Caco-2 (cell line): ENCODE data around the gene AAMP. TPM values are rescaled to one million over a fixed set of nuclear protein-coding genes. Genes with fewer than 3 reads are reported as not detected.

Experiments used
- BruUV-seq: library from RNA; stranded (reverse); fragments of 400-500 nt; replicated peaks from 2 replicates; lab custom pipeline; 2021; lab: Mats Ljungman, UMichigan
- CTCF ChIA-PET: fragments of 300-600 bp; sonication (Branson Sonifier 250); formaldehyde crosslinking; loops from one replicate; lab custom pipeline; 2022; ENCODE audit warnings: antibody characterized with exemption; lab: Charles Lee
- POLR2A ChIA-PET: fragments of 300-600 bp; sonication (Branson Sonifier 250); formaldehyde crosslinking; loops from one replicate; lab custom pipeline; 2022; ENCODE audit warnings: antibody characterized with exemption; lab: Charles Lee
- DNase-seq, 2 experiments: peaks; one replicate each; pipeline versions ENCODE4 v3.0.0 to v3.0.0-alpha.2; 2020 to 2022
- H3K27me3 ChIP-seq: replicated peaks from 2 replicates; pipeline ENCODE4 v1.6.0; 2011; ENCODE audit warnings: low read length; ENCODE audit not compliant: control insufficient read depth, insufficient read depth
- H3K36me3 ChIP-seq: 2 replicates; pipeline ENCODE4 v1.5.1; 2011; ENCODE audit warnings: low read length; ENCODE audit not compliant: control insufficient read depth, insufficient read depth
- H3K4me1 ChIP-seq: fragments of 250-450 bp; sonication (Bioruptor Pico); 2 replicates; pipeline ENCODE4 v1.5.1; 2020; ENCODE audit warnings: mild to moderate bottlenecking
- H3K4me3 ChIP-seq: 2 replicates; pipeline ENCODE4 v1.5.1; 2011; ENCODE audit warnings: low read depth, mild to moderate bottlenecking, control low read depth, low read length
- H3K9me3 ChIP-seq: fragments of 250-450 bp; sonication (Bioruptor Pico); 2 replicates; pipeline ENCODE4 v1.5.1; 2020; ENCODE audit warnings: mild to moderate bottlenecking, moderate library complexity
- H3K27ac Mint-ChIP-seq: one replicate; pipeline ENCODE4 v1.8.0; 2022; ENCODE audit warnings: mixed read lengths; ENCODE audit not compliant: unreplicated experiment
- H3K27me3 Mint-ChIP-seq: one replicate; pipeline ENCODE4 v1.8.0; 2022; ENCODE audit warnings: mixed read lengths; ENCODE audit not compliant: insufficient read depth, unreplicated experiment
- H3K36me3 Mint-ChIP-seq: one replicate; pipeline ENCODE4 v1.8.0; 2022; ENCODE audit warnings: mild to moderate bottlenecking, mixed read lengths; ENCODE audit not compliant: insufficient read depth, unreplicated experiment
- H3K4me1 Mint-ChIP-seq: one replicate; pipeline ENCODE4 v1.8.0; 2022; ENCODE audit warnings: low read depth, mixed read lengths; ENCODE audit not compliant: unreplicated experiment
- H3K4me3 Mint-ChIP-seq: one replicate; pipeline ENCODE4 v1.8.0; 2022; ENCODE audit warnings: mild to moderate bottlenecking, moderate library complexity, mixed read lengths; ENCODE audit not compliant: unreplicated experiment
- H3K9me3 Mint-ChIP-seq: one replicate; pipeline ENCODE4 v1.8.0; 2022; ENCODE audit warnings: mixed read lengths; ENCODE audit not compliant: unreplicated experiment
- intact Hi-C: fragments of 100-400 bp; cut with micrococcal nuclease; formaldehyde crosslinking; loops from one replicate; pipeline ENCODE4 v1.10.0; 2022; ENCODE audit not compliant: unreplicated experiment
- total RNA-seq: library from RNA; stranded (reverse); gene quantifications from 2 replicates; pipeline ENCODE4 v1.2.3, GENCODE V29; 2022
- TF ChIP-seq, protein P1 (sequence below), 2 experiments: fragments of 200-600 bp in 1 of 2; IDR thresholded peaks; 1 replicate in 1 of 2; 2 replicates in 1 of 2; pipeline versions ENCODE4 v1.5.1 to v1.8.0; 2011 to 2022; ENCODE audit warnings: antibody characterized with exemption in 1 of 2, control low read depth in 1 of 2, inconsistent platforms in 1 of 2, low read depth in 1 of 2, low read length in 1 of 2, mild to moderate bottlenecking in 1 of 2, moderate library complexity in 1 of 2; ENCODE audit not compliant: insufficient read depth in 1 of 2, severe bottlenecking in 1 of 2, unreplicated experiment in 1 of 2

AAMP gene
- total RNA-seq, 1 experiment from 2014 or later = 125 TPM

DNA sequence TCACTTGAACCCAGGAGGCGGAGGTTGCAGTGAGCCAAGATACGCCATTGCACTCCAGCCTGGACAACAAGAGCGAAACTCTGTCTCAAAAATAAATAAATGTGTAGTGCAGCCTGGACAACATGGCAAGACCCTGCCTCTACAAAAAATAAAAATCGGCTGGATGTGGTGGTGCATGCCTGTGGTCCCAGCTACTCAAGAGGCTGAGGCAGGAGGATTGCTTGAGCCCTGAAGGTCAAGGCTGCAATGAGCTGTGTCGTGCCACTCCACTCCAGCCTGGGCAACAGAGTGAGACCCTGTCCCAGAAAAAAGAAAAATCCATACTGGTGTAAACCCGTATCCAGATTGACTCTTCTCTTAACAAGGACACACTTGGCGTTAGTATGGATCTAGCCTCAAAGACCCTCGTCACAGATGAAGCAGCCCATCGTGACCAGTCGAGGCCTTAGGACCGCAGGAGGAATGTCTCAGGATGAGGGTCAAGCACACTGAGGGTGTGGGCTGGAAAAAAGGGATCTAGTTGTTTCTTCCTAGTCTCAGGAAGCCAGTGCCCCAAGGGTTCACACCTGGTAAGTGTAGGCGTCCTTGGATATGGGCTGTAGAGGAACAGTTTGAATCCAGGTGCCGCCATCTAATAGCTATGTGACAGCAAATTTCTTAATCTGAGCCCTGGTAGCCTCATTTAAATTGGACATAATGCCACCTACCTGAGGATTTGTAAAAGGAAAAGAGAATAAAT is 13.2 kb downstream of the AAMP start:
- Mint-ChIP-seq H3K4me1 (peaks cover 5% of the 10 kb centered on the region), H3K9me3 (no peaks in the 10 kb centered on the region), H3K27ac (peak overlapping the region; percentile 80), H3K36me3 (peaks cover 72% of the 10 kb centered on the region), H3K27me3 (no peaks in the 10 kb centered on the region), H3K4me3 (no peak overlapping the region)
- Histone ChIP-seq H3K27me3 (no peaks in the 10 kb centered on the region), H3K9me3 (no peaks in the 10 kb centered on the region), H3K4me3 (no peak overlapping the region), H3K36me3 (peaks cover 7% of the 10 kb centered on the region), H3K4me1 (no peaks in the 10 kb centered on the region)
- ChIA-PET CTCF (interaction anchor here (0.6 to 1.1 kb wide), 6 partner anchors 12 to 420 kb away, joined by 3 to 7 read pairs (median 4); partner anchors contain the start of genes AAMP and PNKD), POLR2A (no interaction called here)
- TF ChIP-seq, protein P1, sequence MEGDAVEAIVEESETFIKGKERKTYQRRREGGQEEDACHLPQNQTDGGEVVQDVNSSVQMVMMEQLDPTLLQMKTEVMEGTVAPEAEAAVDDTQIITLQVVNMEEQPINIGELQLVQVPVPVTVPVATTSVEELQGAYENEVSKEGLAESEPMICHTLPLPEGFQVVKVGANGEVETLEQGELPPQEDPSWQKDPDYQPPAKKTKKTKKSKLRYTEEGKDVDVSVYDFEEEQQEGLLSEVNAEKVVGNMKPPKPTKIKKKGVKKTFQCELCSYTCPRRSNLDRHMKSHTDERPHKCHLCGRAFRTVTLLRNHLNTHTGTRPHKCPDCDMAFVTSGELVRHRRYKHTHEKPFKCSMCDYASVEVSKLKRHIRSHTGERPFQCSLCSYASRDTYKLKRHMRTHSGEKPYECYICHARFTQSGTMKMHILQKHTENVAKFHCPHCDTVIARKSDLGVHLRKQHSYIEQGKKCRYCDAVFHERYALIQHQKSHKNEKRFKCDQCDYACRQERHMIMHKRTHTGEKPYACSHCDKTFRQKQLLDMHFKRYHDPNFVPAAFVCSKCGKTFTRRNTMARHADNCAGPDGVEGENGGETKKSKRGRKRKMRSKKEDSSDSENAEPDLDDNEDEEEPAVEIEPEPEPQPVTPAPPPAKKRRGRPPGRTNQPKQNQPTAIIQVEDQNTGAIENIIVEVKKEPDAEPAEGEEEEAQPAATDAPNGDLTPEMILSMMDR (IDR thresholded peaks at IDR 0.05; ENCODE audit: insufficient read depth in 1 of 2, low read depth in 1 of 2, low read length in 1 of 2, severe bottlenecking in 1 of 2, unreplicated experiment in 1 of 2) = no peak
- no TSS peak for BruUV-seq
- intact Hi-C loops = loop anchor here (1.0 kb wide), 1 partner anchor 70 kb away; no protein-coding TSS in a partner anchor
- no peak for DNase-seq

DNA sequence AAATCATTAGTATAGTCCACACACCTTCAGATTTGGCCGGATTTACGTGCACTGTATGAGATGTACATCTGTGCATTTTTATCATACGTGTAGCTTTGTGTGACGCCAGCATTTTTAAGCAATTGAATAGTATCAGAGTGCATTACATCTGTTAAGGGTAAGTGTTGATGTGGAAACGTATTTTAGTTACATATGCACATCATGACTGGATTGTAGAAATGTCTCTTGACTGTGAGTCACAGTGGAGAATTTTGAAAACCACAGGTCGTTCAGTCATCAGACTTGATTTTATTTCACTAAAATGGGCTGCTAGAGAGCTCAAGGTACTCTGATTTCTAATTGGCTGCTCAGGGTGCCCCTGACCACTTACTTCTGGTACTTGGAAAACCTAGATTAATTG is 14.5 kb downstream of the AAMP start:
- H3K36me3 Mint-ChIP-seq = peaks cover 84% of the 10 kb centered on the region
- POLR2A ChIA-PET = no interaction called here
- no peak overlapping the region for H3K4me3 Mint-ChIP-seq
- H3K4me1 Mint-ChIP-seq = no peaks in the 10 kb centered on the region
- Histone ChIP-seq H3K4me1 (no peaks in the 10 kb centered on the region), H3K36me3 (peaks cover 7% of the 10 kb centered on the region), H3K27me3 (no peaks in the 10 kb centered on the region), H3K4me3 (no peak overlapping the region), H3K9me3 (no peaks in the 10 kb centered on the region)
- intact Hi-C loops = no loop called here
- no peaks in the 10 kb centered on the region for H3K9me3 Mint-ChIP-seq
- CTCF ChIA-PET = interaction anchor here (1.0 kb wide), 1 partner anchor 25 kb away, joined by 4 read pairs; no protein-coding TSS in a partner anchor
- no TSS peak for BruUV-seq
- TF ChIP-seq, protein P1 (IDR thresholded peaks at IDR 0.05; ENCODE audit: insufficient read depth in 1 of 2, low read depth in 1 of 2, low read length in 1 of 2, severe bottlenecking in 1 of 2, unreplicated experiment in 1 of 2) = no peak
- no peak overlapping the region for H3K27ac Mint-ChIP-seq
- H3K27me3 Mint-ChIP-seq = no peaks in the 10 kb centered on the region
- no peak for DNase-seq

- Mint-ChIP-seq H3K36me3 (peaks cover 87% of the 10 kb centered on the region), H3K4me1 (no peaks in the 10 kb centered on the region), H3K27me3 (no peaks in the 10 kb centered on the region), H3K9me3 (no peaks in the 10 kb centered on the region), H3K27ac (no peak overlapping the region), H3K4me3 (no peak overlapping the region)
- no peaks in the 10 kb centered on the region for H3K9me3 ChIP-seq
- ChIA-PET POLR2A (interaction anchor here (1.0 kb wide), 1 partner anchor 14 kb away, joined by 3 read pairs; no protein-coding TSS in a partner anchor), CTCF (interaction anchor here (1.1 kb wide), 1 partner anchor 22 kb away, joined by 3 read pairs; no protein-coding TSS in a partner anchor)
- intact Hi-C loops = no loop called here
- no peaks in the 10 kb centered on the region for H3K27me3 ChIP-seq
- peak in 1 of 2 experiments; percentile 27 for DNase-seq
- BruUV-seq = no TSS peak
- peaks cover 10% of the 10 kb centered on the region for H3K36me3 ChIP-seq
- TF ChIP-seq, protein P1 (IDR thresholded peaks at IDR 0.05; ENCODE audit: insufficient read depth in 1 of 2, low read depth in 1 of 2, low read length in 1 of 2, severe bottlenecking in 1 of 2, unreplicated experiment in 1 of 2) = no peak
- no peak overlapping the region for H3K4me3 ChIP-seq
- no peaks in the 10 kb centered on the region for H3K4me1 ChIP-seq
These were observed 16.7 kb downstream of the AAMP start for GRCh38 chr2:218253232-218253625.
